Transverse colon (tissue), 4 donors: ENCODE data around the gene NKD1. TPM values are rescaled to one million over a fixed set of nuclear protein-coding genes. Genes with fewer than 3 reads are reported as not detected.

ENCODE experiments used
- DNase-seq: peaks from one replicate; pipeline ENCODE4 v3.0.0-alpha.2; 2019
- H3K27ac ChIP-seq, 4 donors: fragments of 200-600 bp; sonication (generic); 2 replicates each; pipeline ENCODE4 v1.5.1; 2016 to 2018; ENCODE audit warnings: inconsistent platforms in 4 of 4
- H3K27me3 ChIP-seq: fragments of 200-600 bp; sonication (generic); 2 replicates; pipeline ENCODE4 v1.5.1; 2017; ENCODE audit warnings: inconsistent platforms
- H3K36me3 ChIP-seq, 4 donors: fragments of 200-600 bp; sonication (generic); 2 replicates each; pipeline ENCODE4 v1.5.1; 2017 to 2019; ENCODE audit warnings: inconsistent platforms in 4 of 4
- H3K4me1 ChIP-seq, 4 donors: fragments of 200-600 bp; sonication (generic); 2 replicates each; pipeline ENCODE4 v1.5.1; 2017 to 2020; ENCODE audit warnings: inconsistent platforms in 4 of 4
- H3K4me3 ChIP-seq, 4 donors: fragments of 200-600 bp; sonication (generic); 1 replicate in 1 of 4; 2 replicates in 3 of 4; pipeline versions ENCODE4 v1.5.1 to v1.6.1; 2017 to 2019; ENCODE audit warnings: inconsistent platforms in 4 of 4
- H3K9me3 ChIP-seq, 2 donors: fragments of 200-600 bp; sonication (generic); 2 replicates each; pipeline ENCODE4 v1.5.1; 2017 to 2019; ENCODE audit warnings: inconsistent platforms in 2 of 2
- CTCF ChIP-seq, 5 experiments: fragments of 200-600 bp in 3 of 5; fragments of 450-650 bp in 2 of 5; sonication (generic) in 3 of 5; IDR thresholded peaks; 1 replicate in 2 of 5; 2 replicates in 3 of 5; pipeline ENCODE4 v1.5.1; 2016 to 2017; ENCODE audit warnings: antibody characterized with exemption in 5 of 5, inconsistent platforms in 3 of 5, mild to moderate bottlenecking in 2 of 5, moderate library complexity in 1 of 5
- EP300 ChIP-seq: sonication (generic); formaldehyde crosslinking; IDR thresholded peaks from one replicate; pipeline ENCODE4 v1.6.1; 2017; ENCODE audit warnings: antibody characterized with exemption, low read depth
- POLR2A ChIP-seq: fragments of 450-650 bp; IDR thresholded peaks from one replicate; pipeline ENCODE4 v1.6.1; 2016; ENCODE audit warnings: antibody characterized with exemption, mild to moderate bottlenecking, moderate library complexity
- POLR2AphosphoS5 ChIP-seq, 3 donors: sonication (generic); formaldehyde crosslinking; IDR thresholded peaks; one replicate each; pipeline ENCODE4 v1.6.1; 2016; ENCODE audit warnings: antibody characterized with exemption in 3 of 3
- whole genome bisulfite sequencing, 2 donors: methylation state at CpG; one replicate each; pipeline ENCODE4 v1.1.5; 2018; ENCODE audit warnings: low coverage in 1 of 2; 5-methylcytosine and 5-hydroxymethylcytosine counted together
- in situ Hi-C, 4 donors: fragments of 200-750 bp; cut with MboI; loops; one replicate each; pipeline versions ENCODE4 v1.15.0 to v1.15.1; 2017; ENCODE audit warnings: low sequenced_read_pairs in 3 of 4, low pct_ligation_motif_present in 1 of 4, low pct_unique_long_range_greater_than_20kb in 1 of 4
- intact Hi-C: fragments of 100-400 bp; cut with DNase I; formaldehyde crosslinking; loops from one replicate; pipeline ENCODE4 v1.15.1; 2023; ENCODE audit warnings: low total_unique reads
- total RNA-seq, 4 donors: library from RNA; depleted of rRNA; stranded (reverse); fragments of >200 nt; gene quantifications; one replicate each; pipeline ENCODE4 v1.1.0, GENCODE V29; 2016

The NKD1 gene
- total RNA-seq, 4 donors from 2014 or later, result 1.7 to 98.1 (median 2.5) TPM

- TF ChIP-seq EP300 (no peak), POLR2A (no peak), POLR2AphosphoS5 (IDR thresholded peaks at IDR 0.05) (no peak), CTCF (IDR thresholded peaks at IDR 0.05) (no peak)
- intact Hi-C loops, result no loop called here
- 87 to 90% methylated on average over 5 to 6 of the region's 6 CpGs for WGBS, 2 donors
- H3K4me1 ChIP-seq, result no peaks in the 10 kb centered on the region
- in situ Hi-C loops, result no loop called here
- no peaks in the 10 kb centered on the region for H3K36me3 ChIP-seq
- H3K27ac ChIP-seq, result no peak overlapping the region
- H3K27me3 ChIP-seq, result no peaks in the 10 kb centered on the region
- no peak for DNase-seq
- H3K4me3 ChIP-seq, result no peak overlapping the region
- no peaks in the 10 kb centered on the region for H3K9me3 ChIP-seq
Observed at GRCh38 chr16:50525716-50526115, 22.5 kb upstream of the NKD1 start.

- in situ Hi-C loops, result no loop called here
- no peak for TF ChIP-seq POLR2A
- no peak for TF ChIP-seq EP300
- no peak for TF ChIP-seq CTCF (IDR thresholded peaks at IDR 0.05)
- no peak for TF ChIP-seq POLR2AphosphoS5 (IDR thresholded peaks at IDR 0.05)
- Histone ChIP-seq H3K9me3 (no peaks in the 10 kb centered on the region), H3K36me3 (no peaks in the 10 kb centered on the region), H3K27me3 (no peaks in the 10 kb centered on the region), H3K4me3 (no peak overlapping the region), H3K4me1 (no peaks in the 10 kb centered on the region), H3K27ac (no peak overlapping the region)
- no peak for DNase-seq
- intact Hi-C loops, result no loop called here
- 88% methylated on average over 4 of the region's 4 CpGs; no CpG with 5 or more reads in 1 of the 2 donors for WGBS, 2 donors
Observed at GRCh38 chr16:50526249-50526648, 21.9 kb upstream of the NKD1 start.

- no peak overlapping the region for H3K27ac ChIP-seq
- intact Hi-C loops, result no loop called here
Observed at GRCh38 chr16:50526796-50527195, 21.4 kb upstream of the NKD1 start.

GRCh38 chr16:50528820-50529219 lies 19.4 kb upstream of the NKD1 start:
- H3K27me3 ChIP-seq, result no peaks in the 10 kb centered on the region
- no peak overlapping the region for H3K27ac ChIP-seq
- in situ Hi-C loops (no loop called here), intact Hi-C loops (no loop called here)
- no peaks in the 10 kb centered on the region for H3K36me3 ChIP-seq
- H3K4me3 ChIP-seq, result no peak overlapping the region
- no peak for DNase-seq
- WGBS, 2 donors, result 77 to 80% methylated on average over 1 of the region's 1 CpG
- no peaks in the 10 kb centered on the region for H3K9me3 ChIP-seq
- no peaks in the 10 kb centered on the region for H3K4me1 ChIP-seq
- no peak for TF ChIP-seq CTCF (IDR thresholded peaks at IDR 0.05)

More at GRCh38 chr16:50526796-50527195, 21.4 kb upstream of the NKD1 start:
- Histone ChIP-seq H3K36me3 (no peaks in the 10 kb centered on the region), H3K4me1 (no peaks in the 10 kb centered on the region), H3K4me3 (no peak overlapping the region), H3K27me3 (no peaks in the 10 kb centered on the region), H3K9me3 (no peaks in the 10 kb centered on the region)
- no peak for TF ChIP-seq CTCF (IDR thresholded peaks at IDR 0.05)
- TF ChIP-seq EP300, result no peak
- TF ChIP-seq POLR2A, result no peak
- TF ChIP-seq POLR2AphosphoS5 (IDR thresholded peaks at IDR 0.05), result no peak
- DNase-seq, result no peak
- in situ Hi-C loops, result no loop called here
- WGBS, 2 donors, result 95% methylated on average over 6 of the region's 6 CpGs; no CpG with 5 or more reads in 1 of the 2 donors
